ENCODE results near the gene VDAC2. TPM values are rescaled to one million over a fixed set of nuclear protein-coding genes. Genes with fewer than 3 reads are reported as not detected.

The VDAC2 gene
- polyA plus RNA-seq (2013), result 171 TPM

DNA sequence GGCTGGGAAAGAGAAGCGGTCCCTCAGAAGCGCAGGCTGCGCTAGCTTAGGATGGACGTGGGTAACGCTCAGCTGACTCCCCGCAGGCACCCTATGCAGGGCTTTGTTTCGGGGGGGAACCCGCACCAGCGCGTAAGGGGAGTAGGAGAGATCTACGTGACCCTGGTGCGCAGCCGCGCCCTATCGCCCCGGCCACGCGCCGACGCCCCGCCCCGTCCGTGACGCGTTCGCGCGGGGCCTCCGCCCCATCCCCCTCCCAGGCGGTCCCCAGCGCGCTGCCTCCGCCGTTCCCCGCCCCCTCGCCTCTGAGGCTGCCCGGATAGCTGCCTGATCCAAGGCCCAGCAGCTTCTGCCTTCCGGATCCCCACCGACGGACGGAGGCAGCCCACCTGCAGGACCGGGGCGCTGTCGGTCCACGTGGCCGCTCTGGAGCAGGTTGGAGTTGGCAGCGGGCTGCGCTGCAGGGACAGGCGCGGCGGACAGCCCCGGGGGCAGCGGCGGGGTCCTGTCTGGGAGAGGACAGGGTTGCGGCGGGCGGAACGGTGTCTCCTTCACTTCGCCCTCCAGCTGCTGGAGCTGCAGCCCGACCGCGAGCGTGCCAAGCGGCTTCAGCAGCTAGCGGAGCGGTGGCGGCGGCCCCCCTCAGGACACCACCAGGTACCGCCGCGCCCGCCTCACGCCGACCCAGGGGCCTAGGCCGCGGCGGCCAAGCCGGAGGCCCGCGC is at the start of gene VDAC2:
TSS of gene VDAC2 (plus strand) at position 515 of the 725 bp plus-strand sequence. CDS start 363 bp downstream, outside the sequence.
- peak; percentile 90 to 96 (median 95) for DNase-seq
- H3K4me3 ChIP-seq (ENCODE audit: control insufficient read depth in 1 of 7, extremely low read depth in 1 of 7, insufficient read depth in 4 of 7, low read depth in 2 of 7, low read length in 6 of 7), result peak within 1 kb of the TSS; percentile 89 to 98 (median 96)
- CTCF ChIA-PET, result interaction anchor here (0.6 to 3.4 kb wide), 12 partner anchors 12 to 112 kb away, joined by 3 to 21 read pairs (median 6); partner anchors contain the start of gene COMTD1
- peaks cover 0 to 24% (median 14%) of the 10 kb centered on the region in 4 experiments for H3K36me3 ChIP-seq (ENCODE audit: control insufficient read depth in 4 of 4, insufficient read depth in 4 of 4, low read length in 3 of 4)
- peak within 1 kb of the TSS; percentile 93 to 95 for H3K27ac ChIP-seq (ENCODE audit: insufficient read depth in 1 of 2, low read depth in 1 of 2, low read length in 2 of 2, poor library complexity in 1 of 2, severe bottlenecking in 2 of 2)
- WGBS (ENCODE audit: insufficient coverage), result under 1% methylated on average over 70 of the region's 80 CpGs
- H3K27me3 ChIP-seq (replicated peaks in 2 of 5; ENCODE audit: control insufficient read depth in 4 of 5, insufficient read depth in 5 of 5, low read length in 4 of 5), result no peaks in the 10 kb centered on the region
- POLR2A ChIA-PET, result interaction anchor here (0.6 to 2.1 kb wide), 7 partner anchors 9 to 1714 kb away, joined by 3 to 8 read pairs (median 4); partner anchors contain the start of genes PPP3CB and SAMD8
- H3K4me1 ChIP-seq (ENCODE audit: control extremely low read depth in 1 of 4, control insufficient read depth in 4 of 4, insufficient read depth in 4 of 4, low read length in 3 of 4), result peaks cover 8 to 23% (median 17%) of the 10 kb centered on the region in 4 experiments
- no peaks in the 10 kb centered on the region for H3K9me3 ChIP-seq (ENCODE audit: control extremely low read depth in 1 of 5, control insufficient read depth in 4 of 5, insufficient read depth in 2 of 5, low read depth in 1 of 5, low read length in 4 of 5)

GRCh38 chr10:75165684-75166622 is 44.6 kb upstream of the VDAC2 start:
- Histone ChIP-seq H3K27ac (ENCODE audit: insufficient read depth in 1 of 2, low read depth in 1 of 2, low read length in 2 of 2, poor library complexity in 1 of 2, severe bottlenecking in 2 of 2) (no peak overlapping the region), H3K36me3 (ENCODE audit: control insufficient read depth in 4 of 4, insufficient read depth in 4 of 4, low read length in 3 of 4) (peaks cover 4 to 15% (median 5%) of the 10 kb centered on the region in 4 experiments)
- CTCF ChIA-PET, result interaction anchor here (0.8 to 1.3 kb wide), 4 partner anchors 19 to 57 kb away, joined by 3 read pairs; a partner anchor contains a TSS

DNA sequence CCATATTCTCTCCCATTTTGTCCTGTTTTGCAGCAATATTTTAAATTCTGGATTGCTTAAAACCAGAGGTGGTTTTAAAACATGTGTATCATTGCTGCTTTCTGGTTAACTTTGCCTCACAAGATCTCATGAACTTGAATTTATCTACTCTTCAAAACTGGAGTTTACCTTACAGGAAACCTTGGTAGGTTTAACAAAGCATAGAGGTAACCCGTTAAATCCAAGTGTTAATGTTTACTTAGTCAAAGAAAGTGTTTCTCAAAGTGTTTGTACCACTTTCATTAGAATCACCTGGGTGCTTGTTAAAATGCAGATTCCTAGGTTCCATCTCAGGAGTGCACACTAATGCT is 44.0 kb upstream of the VDAC2 start:
- peaks cover 14 to 17% (median 16%) of the 10 kb centered on the region in 4 experiments for H3K4me1 ChIP-seq (ENCODE audit: control extremely low read depth in 1 of 4, control insufficient read depth in 4 of 4, insufficient read depth in 4 of 4, low read length in 3 of 4)
- no peak for DNase-seq
- no peaks in the 10 kb centered on the region for H3K9me3 ChIP-seq (ENCODE audit: control extremely low read depth in 1 of 5, control insufficient read depth in 4 of 5, insufficient read depth in 2 of 5, low read depth in 1 of 5, low read length in 4 of 5)
- H3K27ac ChIP-seq (ENCODE audit: insufficient read depth in 1 of 2, low read depth in 1 of 2, low read length in 2 of 2, poor library complexity in 1 of 2, severe bottlenecking in 2 of 2), result no peak overlapping the region
- CTCF ChIA-PET, result interaction anchor here (0.8 to 1.5 kb wide), 5 partner anchors 18 to 67 kb away, joined by 3 read pairs; a partner anchor contains a TSS
- no peak overlapping the region for H3K4me3 ChIP-seq (ENCODE audit: control insufficient read depth in 1 of 7, extremely low read depth in 1 of 7, insufficient read depth in 4 of 7, low read depth in 2 of 7, low read length in 6 of 7)
- POLR2A ChIA-PET, result no interaction called here
- no CpG with 5 or more reads among the region's 1 CpG for WGBS (ENCODE audit: insufficient coverage)
- H3K27me3 ChIP-seq (replicated peaks in 2 of 5; ENCODE audit: control insufficient read depth in 4 of 5, insufficient read depth in 5 of 5, low read length in 4 of 5), result no peaks in the 10 kb centered on the region
- peaks cover 4 to 15% (median 5%) of the 10 kb centered on the region in 4 experiments for H3K36me3 ChIP-seq (ENCODE audit: control insufficient read depth in 4 of 4, insufficient read depth in 4 of 4, low read length in 3 of 4)

More at GRCh38 chr10:75165684-75166622, 44.6 kb upstream of the VDAC2 start:
- no peak overlapping the region for H3K4me3 ChIP-seq (ENCODE audit: control insufficient read depth in 1 of 7, extremely low read depth in 1 of 7, insufficient read depth in 4 of 7, low read depth in 2 of 7, low read length in 6 of 7)
- POLR2A ChIA-PET, result no interaction called here
- no peaks in the 10 kb centered on the region for H3K27me3 ChIP-seq (replicated peaks in 2 of 5; ENCODE audit: control insufficient read depth in 4 of 5, insufficient read depth in 5 of 5, low read length in 4 of 5)
- no CpG with 5 or more reads among the region's 2 CpGs for WGBS (ENCODE audit: insufficient coverage)
- DNase-seq, result peak; percentile 39 to 84 (median 81)
- H3K9me3 ChIP-seq (ENCODE audit: control extremely low read depth in 1 of 5, control insufficient read depth in 4 of 5, insufficient read depth in 2 of 5, low read depth in 1 of 5, low read length in 4 of 5), result no peaks in the 10 kb centered on the region
- H3K4me1 ChIP-seq (ENCODE audit: control extremely low read depth in 1 of 4, control insufficient read depth in 4 of 4, insufficient read depth in 4 of 4, low read length in 3 of 4), result peaks cover 14 to 17% (median 16%) of the 10 kb centered on the region in 4 experiments

GRCh38 chr10:75168275-75168674 is 42.3 kb upstream of the VDAC2 start:
- H3K9me3 ChIP-seq (ENCODE audit: control extremely low read depth in 1 of 5, control insufficient read depth in 4 of 5, insufficient read depth in 2 of 5, low read depth in 1 of 5, low read length in 4 of 5), result no peaks in the 10 kb centered on the region
- peaks cover 5 to 17% (median 6%) of the 10 kb centered on the region in 4 experiments for H3K36me3 ChIP-seq (ENCODE audit: control insufficient read depth in 4 of 4, insufficient read depth in 4 of 4, low read length in 3 of 4)
- H3K27me3 ChIP-seq (replicated peaks in 2 of 5; ENCODE audit: control insufficient read depth in 4 of 5, insufficient read depth in 5 of 5, low read length in 4 of 5), result no peaks in the 10 kb centered on the region
- no peak overlapping the region for H3K27ac ChIP-seq (ENCODE audit: insufficient read depth in 1 of 2, low read depth in 1 of 2, low read length in 2 of 2, poor library complexity in 1 of 2, severe bottlenecking in 2 of 2)
- 100% methylated on average over 2 of the region's 6 CpGs for WGBS (ENCODE audit: insufficient coverage)
- no peak for DNase-seq
- H3K4me3 ChIP-seq (ENCODE audit: control insufficient read depth in 1 of 7, extremely low read depth in 1 of 7, insufficient read depth in 4 of 7, low read depth in 2 of 7, low read length in 6 of 7), result no peak overlapping the region
- H3K4me1 ChIP-seq (ENCODE audit: control extremely low read depth in 1 of 4, control insufficient read depth in 4 of 4, insufficient read depth in 4 of 4, low read length in 3 of 4), result peaks cover 14 to 17% (median 16%) of the 10 kb centered on the region in 4 experiments
- POLR2A ChIA-PET, result interaction anchor here (0.6 kb wide), 1 partner anchor 111 kb away, joined by 5 read pairs; no protein-coding TSS in a partner anchor
- CTCF ChIA-PET, result no interaction called here

GRCh38 chr10:75170215-75170614 is 40.4 kb upstream of the VDAC2 start:
- Histone ChIP-seq H3K36me3 (ENCODE audit: control insufficient read depth in 4 of 4, insufficient read depth in 4 of 4, low read length in 3 of 4) (peaks cover 5 to 17% (median 6%) of the 10 kb centered on the region in 4 experiments), H3K27me3 (replicated peaks in 2 of 5; ENCODE audit: control insufficient read depth in 4 of 5, insufficient read depth in 5 of 5, low read length in 4 of 5) (no peaks in the 10 kb centered on the region), H3K27ac (ENCODE audit: insufficient read depth in 1 of 2, low read depth in 1 of 2, low read length in 2 of 2, poor library complexity in 1 of 2, severe bottlenecking in 2 of 2) (no peak overlapping the region), H3K4me1 (ENCODE audit: control extremely low read depth in 1 of 4, control insufficient read depth in 4 of 4, insufficient read depth in 4 of 4, low read length in 3 of 4) (peaks cover 14 to 17% (median 16%) of the 10 kb centered on the region in 4 experiments), H3K9me3 (ENCODE audit: control extremely low read depth in 1 of 5, control insufficient read depth in 4 of 5, insufficient read depth in 2 of 5, low read depth in 1 of 5, low read length in 4 of 5) (no peaks in the 10 kb centered on the region), H3K4me3 (ENCODE audit: control insufficient read depth in 1 of 7, extremely low read depth in 1 of 7, insufficient read depth in 4 of 7, low read depth in 2 of 7, low read length in 6 of 7) (no peak overlapping the region)
- no CpG with 5 or more reads among the region's 1 CpG for WGBS (ENCODE audit: insufficient coverage)
- no peak for DNase-seq
- ChIA-PET CTCF (interaction anchor here (1.5 kb wide), 1 partner anchor 43 kb away, joined by 3 read pairs; no protein-coding TSS in a partner anchor), POLR2A (no interaction called here)

DNA sequence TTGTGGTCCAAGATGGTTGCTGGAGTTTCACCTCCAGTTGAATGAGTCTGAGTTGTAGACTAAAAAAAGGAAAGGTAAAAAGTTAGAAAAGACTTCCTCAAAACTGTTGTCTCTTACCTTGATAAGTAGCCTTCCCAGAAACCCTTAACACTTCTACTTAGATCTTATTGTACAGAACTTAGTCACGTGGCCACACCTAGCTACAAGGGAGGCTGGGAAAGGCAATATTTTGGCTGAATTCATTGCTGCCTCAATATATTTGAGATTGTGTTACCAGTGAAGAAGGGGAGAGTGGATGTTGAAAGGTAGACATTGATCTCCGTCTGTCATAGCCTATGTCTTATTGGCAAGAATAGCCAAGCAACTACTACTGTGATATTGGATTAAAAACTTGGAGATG is 35.5 kb upstream of the VDAC2 start:
- CTCF ChIA-PET, result no interaction called here
- Histone ChIP-seq H3K27ac (ENCODE audit: insufficient read depth in 1 of 2, low read depth in 1 of 2, low read length in 2 of 2, poor library complexity in 1 of 2, severe bottlenecking in 2 of 2) (no peak overlapping the region), H3K4me1 (ENCODE audit: control extremely low read depth in 1 of 4, control insufficient read depth in 4 of 4, insufficient read depth in 4 of 4, low read length in 3 of 4) (no peaks in the 10 kb centered on the region), H3K27me3 (replicated peaks in 2 of 5; ENCODE audit: control insufficient read depth in 4 of 5, insufficient read depth in 5 of 5, low read length in 4 of 5) (no peaks in the 10 kb centered on the region), H3K36me3 (ENCODE audit: control insufficient read depth in 4 of 4, insufficient read depth in 4 of 4, low read length in 3 of 4) (peaks cover 6 to 16% (median 10%) of the 10 kb centered on the region in 4 experiments), H3K9me3 (ENCODE audit: control extremely low read depth in 1 of 5, control insufficient read depth in 4 of 5, insufficient read depth in 2 of 5, low read depth in 1 of 5, low read length in 4 of 5) (no peaks in the 10 kb centered on the region), H3K4me3 (ENCODE audit: control insufficient read depth in 1 of 7, extremely low read depth in 1 of 7, insufficient read depth in 4 of 7, low read depth in 2 of 7, low read length in 6 of 7) (no peak overlapping the region)
- no peak for DNase-seq
- no CpG with 5 or more reads among the region's 2 CpGs for WGBS (ENCODE audit: insufficient coverage)
- POLR2A ChIA-PET, result no interaction called here
